IMR-90 (cell line): ENCODE results near the gene PLCB4. TPM values are rescaled to one million over a fixed set of nuclear protein-coding genes. Genes with fewer than 3 reads are reported as not detected.
A peak's percentile ranks its signal among the peaks of the same experiment; 100 is the strongest.

ENCODE experiments used
- ATAC-seq: fragments of 200-7000 bp; cut with Tn5 transposase; 2 replicates; pipeline ENCODE4 v1.9.1; 2020; ENCODE audit warnings: low read depth, mild to moderate bottlenecking, moderate library complexity
- BruUV-seq: library from RNA; stranded (reverse); fragments of 400-500 nt; replicated peaks from 2 replicates; lab custom pipeline; 2021; lab: Mats Ljungman, UMichigan
- CTCF ChIA-PET: fragments of 300-600 bp; formaldehyde crosslinking; extraction: SDS; loops from one replicate; lab custom pipeline; 2021; ENCODE audit warnings: antibody characterized with exemption; lab: Yijun Ruan, JAX
- POLR2A ChIA-PET: fragments of 300-600 bp; sonication (Branson Sonifier 250); formaldehyde crosslinking; loops from one replicate; lab custom pipeline; 2022; ENCODE audit warnings: antibody characterized with exemption; ENCODE audit not compliant: unreplicated experiment; lab: Charles Lee
- DNase-seq: peaks from one replicate; pipeline ENCODE4 v3.0.0; 2013
- H2AFZ ChIP-seq: replicated peaks from 2 replicates; pipeline ENCODE3; 2013; ENCODE audit warnings: low read length, mild to moderate bottlenecking; ENCODE audit not compliant: poor library complexity
- H2AK5ac ChIP-seq: 2 replicates; pipeline ENCODE4 v1.6.1; 2013; ENCODE audit warnings: low read depth, low read length, inconsistent platforms
- H2AK9ac ChIP-seq: replicated peaks from 2 replicates; pipeline ENCODE3; 2013; ENCODE audit warnings: mild to moderate bottlenecking, low read depth, low read length, moderate library complexity; ENCODE audit not compliant: poor library complexity
- H2BK120ac ChIP-seq: 2 replicates; pipeline ENCODE4 v1.6.1; 2013; ENCODE audit warnings: low read depth, low read length, inconsistent platforms
- H2BK15ac ChIP-seq: 3 replicates; pipeline ENCODE4 v1.6.1; 2013; ENCODE audit warnings: low read depth, low read length, inconsistent platforms
- H2BK20ac ChIP-seq: 2 replicates; pipeline ENCODE4 v1.6.1; 2013; ENCODE audit warnings: low read depth, mild to moderate bottlenecking, inconsistent platforms, low read length, moderate library complexity
- H2BK5ac ChIP-seq: 2 replicates; pipeline ENCODE4 v1.6.1; 2013; ENCODE audit warnings: mild to moderate bottlenecking, low read depth, low read length, inconsistent platforms; ENCODE audit not compliant: poor library complexity, severe bottlenecking
- H3K14ac ChIP-seq: replicated peaks from 2 replicates; pipeline ENCODE4 v1.6.1; 2013; ENCODE audit warnings: low read depth, low read length, inconsistent platforms
- H3K18ac ChIP-seq: 2 replicates; pipeline ENCODE4 v1.6.1; 2013; ENCODE audit warnings: low read depth, low read length, control low read depth
- H3K23ac ChIP-seq: 2 replicates; pipeline ENCODE4 v1.6.1; 2013; ENCODE audit warnings: low read depth, low read length, inconsistent platforms
- H3K27ac ChIP-seq: 2 replicates; pipeline ENCODE4 v1.5.1; 2013; ENCODE audit warnings: mild to moderate bottlenecking, control low read depth, low read length; ENCODE audit not compliant: insufficient read depth
- H3K27me3 ChIP-seq: 2 replicates; pipeline ENCODE4 v1.6.1; 2013; ENCODE audit warnings: low read length; ENCODE audit not compliant: control insufficient read depth, insufficient read depth
- H3K36me3 ChIP-seq: 2 replicates; pipeline ENCODE4 v1.6.1; 2013; ENCODE audit warnings: low read length, mixed read lengths; ENCODE audit not compliant: control insufficient read depth, insufficient read depth
- H3K4ac ChIP-seq: 2 replicates; pipeline ENCODE4 v1.6.1; 2013; ENCODE audit warnings: low read depth, low read length, inconsistent platforms
- H3K4me1 ChIP-seq: 2 replicates; pipeline ENCODE4 v1.6.1; 2013; ENCODE audit warnings: low read length, mixed read lengths; ENCODE audit not compliant: control insufficient read depth, insufficient read depth
- H3K4me2 ChIP-seq: 2 replicates; pipeline ENCODE4 v1.6.1; 2013; ENCODE audit warnings: low read depth, mild to moderate bottlenecking, control low read depth, low read length, moderate library complexity
- H3K4me3 ChIP-seq: 2 replicates; pipeline ENCODE4 v1.5.1; 2013; ENCODE audit warnings: low read depth, mild to moderate bottlenecking, control low read depth, low read length, moderate library complexity; ENCODE audit not compliant: insufficient read depth
- H3K56ac ChIP-seq: 2 replicates; pipeline ENCODE4 v1.6.1; 2013; ENCODE audit warnings: low read length, inconsistent platforms; ENCODE audit not compliant: insufficient read depth; ENCODE audit errors: extremely low read depth
- H3K79me1 ChIP-seq, 2 experiments: 2 replicates each; pipeline ENCODE4 v1.6.1; 2013; ENCODE audit warnings: low read length in 2 of 2, inconsistent platforms in 1 of 2, low read depth in 1 of 2
- H3K9ac ChIP-seq: 2 replicates; pipeline ENCODE4 v1.6.1; 2013; ENCODE audit warnings: low read depth, low read length, control low read depth
- H3K9me1 ChIP-seq: 2 replicates; pipeline ENCODE4 v1.6.1; 2013; ENCODE audit warnings: low read length, inconsistent platforms; ENCODE audit not compliant: insufficient read depth
- H3K9me3 ChIP-seq: 2 replicates; pipeline ENCODE4 v1.6.1; 2013; ENCODE audit warnings: low read length; ENCODE audit not compliant: control insufficient read depth, insufficient read depth
- H4K20me1 ChIP-seq: 2 replicates; pipeline ENCODE4 v1.6.1; 2013; ENCODE audit warnings: low read length, inconsistent platforms; ENCODE audit not compliant: insufficient read depth
- H4K5ac ChIP-seq: 2 replicates; pipeline ENCODE4 v1.6.1; 2013; ENCODE audit warnings: mild to moderate bottlenecking, low read depth, low read length, control low read depth
- H4K8ac ChIP-seq, 2 experiments: 2 replicates each; pipeline ENCODE4 v1.6.1; 2013; ENCODE audit warnings: low read depth in 2 of 2, low read length in 2 of 2, control low read depth in 1 of 2, inconsistent platforms in 1 of 2
- H4K91ac ChIP-seq: 2 replicates; pipeline ENCODE4 v1.6.1; 2013; ENCODE audit warnings: low read depth, low read length, inconsistent platforms; ENCODE audit not compliant: insufficient read depth
- BHLHE40 ChIP-seq: fragments of 150-350 bp; IDR thresholded peaks from 2 replicates; pipeline ENCODE4 v1.6.1; 2016; ENCODE audit warnings: mild to moderate bottlenecking, low read depth, low read length
- CEBPB ChIP-seq: IDR thresholded peaks from 2 replicates; pipeline ENCODE4 v1.6.1; 2012; ENCODE audit warnings: low read depth, low read length, improper control_type of control experiment
- CHD1 ChIP-seq: IDR thresholded peaks from 2 replicates; pipeline ENCODE4 v1.6.1; 2012; ENCODE audit warnings: low read depth, low read length, improper control_type of control experiment
- CTCF ChIP-seq: conservative IDR thresholded peaks from 2 replicates; pipeline ENCODE4 v1.5.1; 2012; ENCODE audit warnings: mild to moderate bottlenecking, low read depth, low read length, improper control_type of control experiment
- FOS ChIP-seq: fragments of 150-350 bp; IDR thresholded peaks from 2 replicates; pipeline ENCODE4 v1.6.1; 2016; ENCODE audit warnings: low read depth, low read length
- MAZ ChIP-seq: IDR thresholded peaks from 2 replicates; pipeline ENCODE4 v1.6.1; 2012; ENCODE audit warnings: low read depth, mild to moderate bottlenecking, low read length, improper control_type of control experiment, moderate library complexity, borderline replicate concordance
- MXI1 ChIP-seq: IDR thresholded peaks from 2 replicates; pipeline ENCODE4 v1.6.1; 2012; ENCODE audit warnings: low read depth, mild to moderate bottlenecking, low read length, moderate library complexity, borderline replicate concordance
- NFE2L2 ChIP-seq: fragments of 150-350 bp; IDR thresholded peaks from 2 replicates; pipeline ENCODE4 v1.6.1; 2016; ENCODE audit warnings: low read depth, mild to moderate bottlenecking, low read length
- POLR2A ChIP-seq: IDR thresholded peaks from 2 replicates; pipeline ENCODE4 v1.6.1; 2012; ENCODE audit warnings: mild to moderate bottlenecking, low read depth, low read length
- RAD21 ChIP-seq: IDR thresholded peaks from 2 replicates; pipeline ENCODE4 v1.6.1; 2012; ENCODE audit warnings: low read length, improper control_type of control experiment
- RCOR1 ChIP-seq: IDR thresholded peaks from 2 replicates; pipeline ENCODE4 v1.6.1; 2012; ENCODE audit warnings: mild to moderate bottlenecking, low read length, improper control_type of control experiment; ENCODE audit not compliant: insufficient replicate concordance
- RFX5 ChIP-seq: IDR thresholded peaks from 2 replicates; pipeline ENCODE4 v1.8.0; 2012; ENCODE audit warnings: low read depth, mild to moderate bottlenecking, low read length, moderate library complexity
- SMC3 ChIP-seq: fragments of 150-350 bp; IDR thresholded peaks from 2 replicates; pipeline ENCODE4 v1.6.1; 2016; ENCODE audit warnings: low read depth, mild to moderate bottlenecking, antibody characterized with exemption, low read length, moderate library complexity
- USF2 ChIP-seq: fragments of 150-350 bp; IDR thresholded peaks from 2 replicates; pipeline ENCODE4 v1.6.1; 2017; ENCODE audit warnings: mild to moderate bottlenecking, antibody characterized with exemption, low read length, low read depth
- WGBS, 2 experiments: methylation state at CpG; one replicate each; pipeline versions ENCODE4 v1.1.5 to v1.1.7; 2013; ENCODE audit warnings: missing lambda C conversion rate in 2 of 2; ENCODE audit not compliant: insufficient read length in 1 of 2; ENCODE audit errors: extremely low coverage in 2 of 2; 5-methylcytosine and 5-hydroxymethylcytosine counted together
- dilution Hi-C: fragments of 300-500 bp; cut with HindIII; formaldehyde crosslinking; loops from one replicate; pipeline ENCODE4 v1.14.3; 2018; ENCODE audit warnings: low sequenced_read_pairs; ENCODE audit not compliant: unreplicated experiment
- in situ Hi-C: fragments of 300-500 bp; cut with MboI; formaldehyde crosslinking; loops from 3 replicates; pipeline ENCODE4 v1.14.3; 2019; ENCODE audit warnings: low sequenced_read_pairs, inconsistent platforms, mixed read lengths
- intact Hi-C: fragments of 100-400 bp; cut with micrococcal nuclease; formaldehyde crosslinking; loops from 2 replicates; pipeline ENCODE4 v1.10.0; 2022
- polyA plus RNA-seq, 3 experiments: library from polyadenylated mRNA; depleted of rRNA; stranded (reverse); fragments of >200 nt; gene quantifications; 2 replicates each; pipeline ENCODE4 v1.2.3, GENCODE V29; 2012; ENCODE audit warnings: low replicate concordance in 1 of 3
- total RNA-seq: library from RNA; depleted of rRNA; stranded (reverse); fragments of >200 nt; gene quantifications from 2 replicates; pipeline ENCODE4 v1.2.3, GENCODE V29; 2012

Gene PLCB4
- total and polyA plus RNA-seq, 2 of the 4 experiments (the other 2 are of a cell fraction) = 12.5 to 24.0 TPM

- in situ Hi-C loops (no loop called here), intact Hi-C loops (no loop called here), dilution Hi-C loops (no loop called here)
- WGBS, 2 experiments = no CpG with 5 or more reads among the region's 2 CpGs
- BruUV-seq = no TSS peak
- H4K5ac ChIP-seq = no peak overlapping the region
- no peak overlapping the region for H2BK20ac ChIP-seq
- H3K14ac ChIP-seq = no peak overlapping the region
- POLR2A ChIA-PET = no interaction called here
- H3K9me1 ChIP-seq = peaks cover 4% of the 10 kb centered on the region
- no peak overlapping the region for H3K56ac ChIP-seq
- no peak overlapping the region for H2AFZ ChIP-seq
- CTCF ChIA-PET = no interaction called here
- H3K9me3 ChIP-seq = no peaks in the 10 kb centered on the region
- no peak overlapping the region for H3K27ac ChIP-seq
- H4K20me1 ChIP-seq = no peaks in the 10 kb centered on the region
- no peak overlapping the region for H4K8ac ChIP-seq
- H2BK120ac ChIP-seq = no peak overlapping the region
- no peak overlapping the region for H2AK9ac ChIP-seq
- TF ChIP-seq RAD21 (no peak), CEBPB (no peak), POLR2A (no peak), NFE2L2 (no peak), CHD1 (no peak), RCOR1 (no peak), SMC3 (no peak), RFX5 (no peak), MXI1 (no peak), MAZ (no peak), BHLHE40 (no peak), CTCF (no peak), FOS (no peak), USF2 (no peak)
- no peak overlapping the region for H3K18ac ChIP-seq
- H3K9ac ChIP-seq = no peak overlapping the region
- DNase-seq = peak; percentile 35
- H3K27me3 ChIP-seq = no peaks in the 10 kb centered on the region
- no peaks in the 10 kb centered on the region for H3K79me1 ChIP-seq
- no peak overlapping the region for H2BK15ac ChIP-seq
- no peak overlapping the region for H2BK5ac ChIP-seq
- peak; percentile 51; the same call in 1 of the 2 replicates for ATAC-seq
- no peak overlapping the region for H3K23ac ChIP-seq
- H4K91ac ChIP-seq = no peak overlapping the region
- no peak overlapping the region for H2AK5ac ChIP-seq
- no peak overlapping the region for H3K4ac ChIP-seq
- H3K4me1 ChIP-seq = no peaks in the 10 kb centered on the region
- H3K4me2 ChIP-seq = no peak overlapping the region
- H3K4me3 ChIP-seq = no peak overlapping the region
- no peaks in the 10 kb centered on the region for H3K36me3 ChIP-seq
These were observed 414.2 kb downstream of the PLCB4 start for GRCh38 chr20:9483131-9483530.
